Cardiac muscle cell (in vitro differentiated cells and primary cell): Measurements from ENCODE around the gene RNF150. TPM values are rescaled to one million over a fixed set of nuclear protein-coding genes. Genes with fewer than 3 reads are reported as not detected.

Experiments
- DNase-seq, 2 donors: peaks; one replicate each; pipeline versions ENCODE4 v3.0.0 to v3.0.0-alpha.2; 2010 to 2017; ENCODE audit warnings: low read depth in 1 of 2, low spot score in 1 of 2
- H3K27ac ChIP-seq: fragments of 200-600 bp; sonication (generic); 2 replicates; pipeline ENCODE4 v1.5.1; 2016
- H3K27me3 ChIP-seq: fragments of 200-600 bp; sonication (generic); 2 replicates; pipeline ENCODE4 v1.6.0; 2016; ENCODE audit warnings: control low read depth
- H3K36me3 ChIP-seq: fragments of 200-600 bp; sonication (generic); 2 replicates; pipeline ENCODE4 v1.5.1; 2016; ENCODE audit warnings: control low read depth
- H3K4me1 ChIP-seq: fragments of 200-600 bp; sonication (generic); 2 replicates; pipeline ENCODE4 v1.8.1; 2017; ENCODE audit warnings: low read depth, mild to moderate bottlenecking, mixed run types
- H3K4me3 ChIP-seq: fragments of 200-600 bp; sonication (generic); 2 replicates; pipeline ENCODE4 v1.5.1; 2016; ENCODE audit warnings: mild to moderate bottlenecking
- H3K9me3 ChIP-seq: fragments of 200-600 bp; sonication (generic); 2 replicates; pipeline ENCODE4 v1.5.1; 2017; ENCODE audit warnings: low read depth, mild to moderate bottlenecking, control low read depth
- CTCF ChIP-seq: IDR thresholded peaks from 2 replicates; pipeline ENCODE4 v1.5.1; 2012; ENCODE audit warnings: low read depth, mild to moderate bottlenecking, low read length
- polyA plus RNA-seq: library from polyadenylated mRNA; unstranded; fragments of >200 nt; fragmentation: Nextera tagmentation; extraction: Ambion mirVana; gene quantifications from 2 replicates; pipeline ENCODE4 v1.2.1, GENCODE V29; 2016
- total RNA-seq: library from RNA; depleted of rRNA; stranded (reverse); fragments of >200 nt; gene quantifications from 2 replicates; pipeline ENCODE4 v1.2.3, GENCODE V29; 2016

RNF150 gene
- total and polyA plus RNA-seq, 2 experiments from 2014 or later: 20.1 to 57.4 TPM

GRCh38 chr4:141075553-141075952, 57.7 kb downstream of the RNF150 start:
- Histone ChIP-seq H3K4me1 (peaks cover 10% of the 10 kb centered on the region), H3K9me3 (no peaks in the 10 kb centered on the region), H3K4me3 (no peak overlapping the region), H3K36me3 (no peaks in the 10 kb centered on the region), H3K27ac (no peak overlapping the region), H3K27me3 (no peaks in the 10 kb centered on the region)
- DNase-seq: no peak
- no peak for TF ChIP-seq CTCF

- no peaks in the 10 kb centered on the region for H3K27me3 ChIP-seq
- H3K9me3 ChIP-seq: no peaks in the 10 kb centered on the region
- peak in 1 of 2 donors; percentile 9 for DNase-seq
- no peak for TF ChIP-seq CTCF
- peaks cover 10% of the 10 kb centered on the region for H3K4me1 ChIP-seq
- H3K27ac ChIP-seq: no peak overlapping the region
- no peaks in the 10 kb centered on the region for H3K36me3 ChIP-seq
- H3K4me3 ChIP-seq: no peak overlapping the region
Observed at GRCh38 chr4:141074098-141074878, 59.0 kb downstream of the RNF150 start.

- no peak for TF ChIP-seq CTCF
- Histone ChIP-seq H3K4me1 (no peaks in the 10 kb centered on the region), H3K27me3 (no peaks in the 10 kb centered on the region), H3K36me3 (no peaks in the 10 kb centered on the region), H3K9me3 (no peaks in the 10 kb centered on the region), H3K4me3 (no peak overlapping the region), H3K27ac (no peak overlapping the region)
- DNase-seq: no peak
Observed at GRCh38 chr4:141066690-141067089, 66.6 kb downstream of the RNF150 start.

GRCh38 chr4:141065872-141066271, 67.4 kb downstream of the RNF150 start:
- TF ChIP-seq CTCF: no peak
- H3K4me3 ChIP-seq: no peak overlapping the region

GRCh38 chr4:141062651-141063050, 70.6 kb downstream of the RNF150 start:
- no peaks in the 10 kb centered on the region for H3K9me3 ChIP-seq
- H3K4me3 ChIP-seq: no peak overlapping the region
- peaks cover 21% of the 10 kb centered on the region for H3K4me1 ChIP-seq
- DNase-seq: no peak
- H3K36me3 ChIP-seq: no peaks in the 10 kb centered on the region
- no peak overlapping the region for H3K27ac ChIP-seq
- TF ChIP-seq CTCF: no peak
- no peaks in the 10 kb centered on the region for H3K27me3 ChIP-seq

More at GRCh38 chr4:141065872-141066271, 67.4 kb downstream of the RNF150 start:
- Histone ChIP-seq H3K9me3 (no peaks in the 10 kb centered on the region), H3K27me3 (no peaks in the 10 kb centered on the region), H3K27ac (no peak overlapping the region), H3K36me3 (no peaks in the 10 kb centered on the region), H3K4me1 (peaks cover 5% of the 10 kb centered on the region)
- no peak for DNase-seq
